HepG2 (cell line): ENCODE data around the gene RBP4. TPM values are rescaled to one million over a fixed set of nuclear protein-coding genes. Genes with fewer than 3 reads are reported as not detected.

Experiments used
- ATAC-seq: fragments of 200-7000 bp; cut with Tn5 transposase; 3 replicates; pipeline ENCODE4 v1.9.1; 2020; ENCODE audit warnings: mild to moderate bottlenecking, moderate library complexity
- BruUV-seq: library from RNA; stranded (reverse); fragments of 400-500 nt; replicated peaks from 2 replicates; lab custom pipeline; 2021; lab: Mats Ljungman, UMichigan
- CTCF ChIA-PET: fragments of 300-600 bp; formaldehyde crosslinking; extraction: SDS; loops from one replicate; lab custom pipeline; 2021; ENCODE audit warnings: low total read pairs, inconsistent platforms, low intra/inter-chr PET ratio; lab: Yijun Ruan, JAX
- POLR2A ChIA-PET: fragments of 350-600 bp; sonication (Branson Sonifier 250); formaldehyde crosslinking; loops from one replicate; lab custom pipeline; 2020; ENCODE audit warnings: antibody characterized with exemption, inconsistent platforms; lab: Yijun Ruan, JAX
- DNase-seq: peaks from one replicate; pipeline ENCODE4 v3.0.0-alpha.2; 2015; ENCODE audit warnings: low spot score
- FAIRE-seq: peaks from 3 replicates; lab custom pipeline; 2011; peaks lifted over from hg19 to GRCh38; lab: Jason Lieb, UNC
- H2AFZ ChIP-seq: one replicate; pipeline ENCODE4 v1.6.1; 2011; ENCODE audit warnings: low read length, inconsistent platforms
- H3K27ac ChIP-seq: fragments of 300-600 bp; 3 replicates; pipeline ENCODE4 v1.8.0; 2011; ENCODE audit warnings: mixed run types, mild to moderate bottlenecking, mixed read lengths, low read length, inconsistent platforms; ENCODE audit not compliant: insufficient read depth; ENCODE audit errors: extremely low read length
- H3K27me3 ChIP-seq, 2 experiments: fragments of 200-600 bp in 1 of 2; 2 replicates in 1 of 2; 3 replicates in 1 of 2; pipeline versions ENCODE4 v1.6.0 to v1.8.0; 2011; ENCODE audit warnings: low read length in 2 of 2, mild to moderate bottlenecking in 2 of 2, moderate library complexity in 2 of 2, inconsistent platforms in 1 of 2; ENCODE audit not compliant: insufficient read depth in 2 of 2, control insufficient read depth in 1 of 2
- H3K36me3 ChIP-seq, 2 experiments: fragments of 200-600 bp in 1 of 2; replicated peaks in 1 of 2; 2 replicates in 1 of 2; 3 replicates in 1 of 2; pipeline versions ENCODE4 v1.5.1 to v1.8.0; 2011; ENCODE audit warnings: low read length in 2 of 2, inconsistent platforms in 1 of 2; ENCODE audit not compliant: insufficient read depth in 2 of 2, control insufficient read depth in 1 of 2
- H3K4me1 ChIP-seq: 2 replicates; pipeline ENCODE4 v1.5.1; 2012; ENCODE audit warnings: low read length, inconsistent platforms; ENCODE audit not compliant: insufficient read depth
- H3K4me2 ChIP-seq: 2 replicates; pipeline ENCODE4 v1.6.0; 2011; ENCODE audit warnings: low read depth, low read length, inconsistent platforms
- H3K4me3 ChIP-seq, 3 experiments: fragments of 200-600 bp in 1 of 3; sonication (generic), shearing (Covaris generic) in 1 of 3; replicated peaks in 1 of 3; 2 replicates each; pipeline ENCODE4 v1.5.1; 2011 to 2016; ENCODE audit warnings: low read length in 3 of 3, inconsistent platforms in 2 of 3, low read depth in 2 of 3, mild to moderate bottlenecking in 2 of 3, control low read depth in 1 of 3, mixed read lengths in 1 of 3; ENCODE audit not compliant: insufficient read depth in 1 of 3
- H3K79me2 ChIP-seq: one replicate; pipeline ENCODE4 v1.6.1; 2011; ENCODE audit warnings: low read length, inconsistent platforms; ENCODE audit not compliant: insufficient read depth
- H3K9ac ChIP-seq: 2 replicates; pipeline ENCODE4 v1.6.0; 2011; ENCODE audit warnings: mild to moderate bottlenecking, low read depth, low read length, inconsistent platforms; ENCODE audit not compliant: insufficient read depth
- H3K9me3 ChIP-seq: 2 replicates; pipeline ENCODE4 v1.5.1; 2012; ENCODE audit warnings: mild to moderate bottlenecking, low read length
- H4K20me1 ChIP-seq: 2 replicates; pipeline ENCODE4 v1.6.0; 2011; ENCODE audit warnings: inconsistent platforms, mild to moderate bottlenecking, low read length, moderate library complexity; ENCODE audit not compliant: insufficient read depth
- CHD4 ChIP-seq: fragments of 200-600 bp; sonication (generic); IDR thresholded peaks from 2 replicates; pipeline ENCODE4 v1.7.0; 2017; ENCODE audit warnings: mild to moderate bottlenecking, low read length, borderline replicate concordance
- DMAP1 ChIP-seq: IDR thresholded peaks from 2 replicates; pipeline ENCODE4 v1.6.1; 2016
- HNF4A ChIP-seq: sonication (generic); formaldehyde crosslinking; IDR thresholded peaks from 2 replicates; pipeline ENCODE4 v1.4.0; 2020; ENCODE audit warnings: missing genetic modification reagents
- KDM1A ChIP-seq: IDR thresholded peaks from 2 replicates; pipeline ENCODE4 v1.6.1; 2016; ENCODE audit warnings: missing compliant biosample characterization
- KDM6A ChIP-seq: IDR thresholded peaks from 2 replicates; pipeline ENCODE4 v1.6.1; 2016; ENCODE audit warnings: low read depth
- PLRG1 ChIP-seq: fragments of 450-650 bp; conservative IDR thresholded peaks from 2 replicates; pipeline ENCODE4 v1.6.1; 2016
- SAP130 ChIP-seq: IDR thresholded peaks from 2 replicates; pipeline ENCODE4 v1.6.1; 2016; ENCODE audit warnings: low read depth
- ZNF484 ChIP-seq: sonication (generic); formaldehyde crosslinking; IDR thresholded peaks from 2 replicates; pipeline ENCODE4 v1.5.1; 2020; ENCODE audit warnings: mild to moderate bottlenecking, low read depth, missing genetic modification reagents, borderline replicate concordance
- ZNF512B ChIP-seq: sonication (generic); formaldehyde crosslinking; IDR thresholded peaks from 2 replicates; pipeline ENCODE4 v1.5.1; 2020; ENCODE audit warnings: missing genetic modification reagents, mild to moderate bottlenecking, borderline replicate concordance
- ZNF569 ChIP-seq: sonication (generic); formaldehyde crosslinking; IDR thresholded peaks from 2 replicates; pipeline ENCODE4 v1.5.0; 2020; ENCODE audit warnings: mild to moderate bottlenecking, missing genetic modification reagents, moderate library complexity, borderline replicate concordance
- ZNF629 ChIP-seq: sonication (generic); formaldehyde crosslinking; conservative IDR thresholded peaks from 2 replicates; pipeline ENCODE4 v1.5.0; 2020; ENCODE audit warnings: missing genetic modification reagents
- ZSCAN12 ChIP-seq: sonication (generic); formaldehyde crosslinking; IDR thresholded peaks from 2 replicates; pipeline ENCODE4 v1.9.0; 2021; ENCODE audit warnings: mild to moderate bottlenecking, missing genetic modification reagents
- WGBS: methylation state at CpG from one replicate; pipeline ENCODE4 v1.1.6; 2017; ENCODE audit warnings: low lambda C conversion rate; 5-methylcytosine and 5-hydroxymethylcytosine counted together
- in situ Hi-C: cut with HindIII; loops from 2 replicates; pipeline ENCODE4 v1.10.0; 2017; ENCODE audit warnings: low pct_unique_long_range_greater_than_20kb; ENCODE audit not compliant: extremely low pct_ligation_motif_present
- intact Hi-C: fragments of 100-400 bp; cut with micrococcal nuclease; formaldehyde crosslinking; loops from one replicate; pipeline ENCODE4 v1.10.0; 2022; ENCODE audit not compliant: unreplicated experiment
- polyA plus RNA-seq, 8 experiments: library from polyadenylated mRNA; depleted of rRNA in 3 of 8; stranded (reverse) in 7 of 8; unstranded in 1 of 8; fragments of >200 nt; fragmentation: Illumina TruSeq in 4 of 8; extraction: Trizol in 4 of 8; gene quantifications; 2 replicates each; pipeline versions ENCODE4 v1.2.1 to v1.2.3, GENCODE V29; 2011 to 2016; ENCODE audit warnings: low read depth in 4 of 8, missing spikeins in 1 of 8, mixed read lengths in 1 of 8; ENCODE audit not compliant: insufficient read depth in 1 of 8
- total RNA-seq, 5 experiments: library from RNA; depleted of rRNA; stranded (reverse); fragments of >200 nt; fragmentation: Illumina TruSeq; extraction: Trizol; gene quantifications; 2 replicates each; pipeline ENCODE4 v1.2.3, GENCODE V29; 2016; ENCODE audit warnings: low read depth in 1 of 5

RBP4 gene
- total and polyA plus RNA-seq, 2 of the 13 experiments (the other 11 are each of a cell fraction or from before 2014, with no cell fraction given), result 642 to 931 TPM

GRCh38 chr10:93552780-93553179 is 48.3 kb downstream of the RBP4 start:
- Histone ChIP-seq H3K27ac (no peak overlapping the region), H3K9ac (no peak overlapping the region), H3K4me3 (no peak overlapping the region), H3K4me1 (peaks cover 37% of the 10 kb centered on the region), H4K20me1 (no peaks in the 10 kb centered on the region), H3K4me2 (no peak overlapping the region), H3K27me3 (no peaks in the 10 kb centered on the region; a peak in 1 of 5 replicates), H3K79me2 (no peaks in the 10 kb centered on the region), H3K36me3 (no peaks in the 10 kb centered on the region), H3K9me3 (no peaks in the 10 kb centered on the region), H2AFZ (no peak overlapping the region)
- ChIA-PET CTCF (no interaction called here), POLR2A (no interaction called here)
- TF ChIP-seq ZNF629 (CRISPR knock-in tag) (peak; percentile 86), KDM1A (CRISPR knock-in tag) (0 out of 2 replicates have a peak, but pooled peaks have one; percentile 30), CHD4 (peak; percentile 43; the same call in 1 of the 2 replicates), DMAP1 (CRISPR knock-in tag) (no peak)
- in situ Hi-C loops (loop anchor here (5.0 kb wide), 1 partner anchor 130 kb away; no protein-coding TSS in a partner anchor), intact Hi-C loops (loop anchor here (10.0 kb wide), 1 partner anchor 262 kb away; no protein-coding TSS in a partner anchor)
- FAIRE-seq (no peak), DNase-seq (no peak), ATAC-seq (no peak)
- no TSS peak for BruUV-seq
- WGBS, result 9% methylated on average over 3 of the region's 3 CpGs

GRCh38 chr10:93550606-93551005 is 50.4 kb downstream of the RBP4 start:
- Histone ChIP-seq H3K9me3 (no peaks in the 10 kb centered on the region), H3K4me2 (peak overlapping the region; percentile 63), H3K27ac (no peak overlapping the region), H3K4me3 (no peak overlapping the region; a peak in 1 of 6 replicates), H4K20me1 (no peaks in the 10 kb centered on the region), H3K36me3 (no peaks in the 10 kb centered on the region), H3K9ac (no peak overlapping the region), H3K79me2 (no peaks in the 10 kb centered on the region), H3K27me3 (no peaks in the 10 kb centered on the region), H2AFZ (no peak overlapping the region), H3K4me1 (peaks cover 37% of the 10 kb centered on the region)
- FAIRE-seq (peak; percentile 8), ATAC-seq (no peak), DNase-seq (peak; percentile 44)
- ChIA-PET CTCF (no interaction called here), POLR2A (interaction anchor here (1.0 to 1.2 kb wide), 2 partner anchors 40 to 152 kb away, joined by 3 to 6 read pairs; no protein-coding TSS in a partner anchor)
- WGBS, result under 1% methylated on average over 4 of the region's 4 CpGs
- TF ChIP-seq ZNF569 (no peak), ZNF484 (CRISPR knock-in tag) (no peak), ZSCAN12 (CRISPR knock-in tag) (no peak), PLRG1 (no peak), HNF4A (CRISPR knock-in tag) (peak; percentile 40), SAP130 (CRISPR knock-in tag) (peak; percentile 30; the same call in 1 of the 2 replicates), ZNF512B (CRISPR knock-in tag) (no peak), KDM6A (0 out of 2 replicates have a peak, but pooled peaks have one; percentile 14)
- intact Hi-C loops, result loop anchor here (10.0 kb wide), 1 partner anchor 264 kb away; no protein-coding TSS in a partner anchor
- in situ Hi-C loops, result loop anchor here (5.0 kb wide), 1 partner anchor 132 kb away; no protein-coding TSS in a partner anchor
- no TSS peak for BruUV-seq
